Measurements from ENCODE around the gene IFRD1.
"Not testable (repeated sequence)": the region's sequence is repeated elsewhere in the genome, so short reads cannot be mapped to it uniquely, and the experiment has no call there.

IFRD1 gene

GRCh38 chr7:112494656-112495055 is 44.4 kb downstream of the IFRD1 start:
- DNase-seq: no peak

DNA sequence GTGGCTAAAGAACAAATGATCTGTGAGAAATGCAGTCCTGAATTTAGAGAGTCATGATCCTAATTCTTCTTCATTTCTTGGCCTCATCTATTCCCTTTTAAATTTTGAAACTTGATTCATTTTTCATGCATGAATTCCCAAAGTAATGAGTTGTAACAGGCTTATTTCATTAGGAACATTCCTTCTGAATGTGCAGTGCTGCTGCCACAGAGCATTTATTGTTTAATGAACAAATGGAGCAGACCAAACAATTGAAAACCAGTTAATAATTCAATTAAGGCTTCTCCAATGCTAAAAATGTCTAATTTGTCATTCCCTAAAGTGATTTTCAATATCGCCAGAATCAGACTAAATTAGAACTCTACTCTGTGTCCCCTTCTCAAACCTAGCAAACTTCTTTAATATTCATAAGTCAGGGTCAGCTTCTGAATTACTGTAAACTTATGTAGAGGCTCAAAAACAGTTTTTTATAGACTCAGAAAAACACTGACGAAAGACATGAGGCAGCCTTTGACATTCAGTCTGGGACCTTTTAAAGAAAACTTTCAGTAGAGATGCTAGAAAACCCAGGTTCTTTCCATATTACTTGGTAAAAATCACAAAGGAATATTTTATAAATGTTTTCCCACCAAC is 45.0 kb downstream of the IFRD1 start:
- no peak for DNase-seq

- no peak for DNase-seq
These were observed 45.7 kb downstream of the IFRD1 start for GRCh38 chr7:112495810-112496462.

DNA sequence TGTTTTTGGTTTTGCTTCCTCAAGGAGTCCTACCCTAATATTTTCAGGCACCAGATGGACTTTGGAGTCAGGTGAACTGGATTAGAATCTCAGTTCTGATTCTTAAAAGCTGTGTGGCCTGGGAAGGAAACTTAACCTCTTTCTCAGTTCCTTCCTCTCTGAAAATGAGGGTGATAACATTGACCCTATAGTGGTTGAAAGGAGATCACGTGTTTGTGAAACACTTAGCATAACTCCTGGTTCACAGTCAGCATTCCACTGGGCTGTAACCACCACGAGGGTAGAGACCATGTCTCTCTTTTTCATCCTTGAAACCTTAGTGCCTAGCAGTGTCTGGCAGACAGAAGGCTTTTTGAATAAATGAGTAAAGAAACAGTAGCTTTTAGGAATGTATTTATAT is 47.2 kb downstream of the IFRD1 start:
- no peak for DNase-seq

- no peak for DNase-seq
These were observed 50.4 kb downstream of the IFRD1 start for GRCh38 chr7:112500619-112501018.

- no peak for DNase-seq
These were observed 51.7 kb downstream of the IFRD1 start for GRCh38 chr7:112501801-112502503.

DNA sequence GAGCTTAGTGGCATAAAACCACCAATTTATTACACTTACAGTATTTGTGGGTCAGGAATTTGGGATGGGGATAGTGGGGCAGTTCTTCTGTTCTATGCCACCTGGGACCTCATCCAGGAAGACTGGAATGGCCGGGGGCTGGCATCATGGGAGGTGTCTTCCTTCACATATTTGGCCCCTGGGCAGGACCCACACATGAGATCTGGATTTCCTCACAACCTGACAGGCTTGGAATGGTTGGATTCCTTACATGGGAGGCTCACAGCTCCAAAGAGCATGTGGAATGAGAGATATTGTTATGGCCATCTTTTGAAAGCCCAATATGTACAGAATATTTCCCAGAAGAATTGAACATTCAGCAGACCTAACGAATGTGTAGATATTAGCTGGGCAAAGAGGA is 52.4 kb downstream of the IFRD1 start:
- no peak for DNase-seq

GRCh38 chr7:112503361-112503972 is 53.2 kb downstream of the IFRD1 start:
- DNase-seq: no peak

DNA sequence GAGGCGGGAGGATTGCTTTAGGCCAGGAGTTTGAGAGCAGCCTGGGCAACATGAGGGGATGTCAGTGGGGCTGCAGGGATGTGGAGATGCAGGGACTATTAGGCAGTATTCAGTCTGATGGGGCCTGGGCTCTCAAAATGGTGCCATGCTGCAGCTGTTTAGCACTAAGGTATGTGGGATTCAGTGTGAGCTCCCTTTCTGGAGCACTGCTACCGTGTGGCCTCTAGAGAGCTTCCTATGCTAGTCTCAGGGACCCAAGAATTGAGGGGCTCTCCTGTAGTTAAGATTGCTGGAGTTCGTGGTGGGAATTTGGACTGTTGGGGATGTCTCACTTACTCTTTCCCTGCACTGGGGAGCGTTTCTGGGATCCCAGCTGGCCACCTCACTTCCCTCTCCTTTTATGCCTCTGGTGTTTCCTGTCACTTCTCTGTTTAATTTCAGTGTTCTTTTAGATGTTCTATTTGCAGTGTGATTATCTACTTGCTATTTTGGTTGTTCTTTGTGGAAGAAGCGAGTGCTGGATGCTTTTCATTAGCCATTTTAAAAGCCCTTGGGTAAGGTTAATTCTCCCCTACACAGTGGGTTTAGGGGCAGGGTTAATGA is 53.9 kb downstream of the IFRD1 start:
- no peak for DNase-seq

GRCh38 chr7:112505495-112505894 is 55.2 kb downstream of the IFRD1 start:
- DNase-seq: no peak

DNA sequence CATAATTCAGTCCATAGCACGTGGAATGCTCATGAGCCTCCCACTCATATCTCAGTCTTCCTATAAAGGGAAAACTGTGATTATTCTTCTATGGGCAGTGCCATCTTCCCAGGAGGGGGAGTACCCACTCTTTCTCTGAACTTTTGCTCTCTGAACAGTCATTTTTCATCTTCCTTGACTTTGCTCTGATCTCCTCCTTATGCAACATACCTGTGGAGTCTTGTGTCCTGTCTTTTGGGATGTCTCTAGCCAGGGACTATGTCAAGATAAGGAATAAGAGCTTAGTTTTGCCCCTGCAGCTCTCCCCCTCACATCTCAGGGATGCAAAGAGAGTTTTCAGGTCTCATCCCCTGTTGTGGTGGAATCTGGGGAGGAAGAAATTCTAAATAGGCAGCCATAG is 58.1 kb downstream of the IFRD1 start:
- no peak for DNase-seq

GRCh38 chr7:112509402-112509801 is 59.1 kb downstream of the IFRD1 start:
- DNase-seq: no peak

GRCh38 chr7:112510001-112510742 is 59.9 kb downstream of the IFRD1 start:
- no peak for DNase-seq

DNA sequence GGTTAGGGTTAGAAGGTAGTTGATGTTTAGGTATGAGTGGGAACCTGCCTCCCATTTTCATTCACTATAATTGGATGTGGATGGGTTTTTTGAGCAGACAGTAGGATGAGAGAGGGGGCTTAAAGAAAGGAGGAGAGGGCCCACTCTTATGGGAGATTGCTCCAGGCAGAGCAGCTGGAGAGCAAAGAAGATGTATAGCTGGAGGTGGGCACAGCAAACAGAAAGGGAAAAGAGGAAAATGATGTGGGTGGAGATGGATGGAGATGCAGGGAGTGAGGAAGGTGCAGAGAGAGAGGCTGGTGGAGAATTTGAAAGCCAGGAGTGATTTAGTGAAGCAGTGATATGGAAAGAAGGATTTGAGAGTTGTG is 60.5 kb downstream of the IFRD1 start:
- no peak for DNase-seq

DNA sequence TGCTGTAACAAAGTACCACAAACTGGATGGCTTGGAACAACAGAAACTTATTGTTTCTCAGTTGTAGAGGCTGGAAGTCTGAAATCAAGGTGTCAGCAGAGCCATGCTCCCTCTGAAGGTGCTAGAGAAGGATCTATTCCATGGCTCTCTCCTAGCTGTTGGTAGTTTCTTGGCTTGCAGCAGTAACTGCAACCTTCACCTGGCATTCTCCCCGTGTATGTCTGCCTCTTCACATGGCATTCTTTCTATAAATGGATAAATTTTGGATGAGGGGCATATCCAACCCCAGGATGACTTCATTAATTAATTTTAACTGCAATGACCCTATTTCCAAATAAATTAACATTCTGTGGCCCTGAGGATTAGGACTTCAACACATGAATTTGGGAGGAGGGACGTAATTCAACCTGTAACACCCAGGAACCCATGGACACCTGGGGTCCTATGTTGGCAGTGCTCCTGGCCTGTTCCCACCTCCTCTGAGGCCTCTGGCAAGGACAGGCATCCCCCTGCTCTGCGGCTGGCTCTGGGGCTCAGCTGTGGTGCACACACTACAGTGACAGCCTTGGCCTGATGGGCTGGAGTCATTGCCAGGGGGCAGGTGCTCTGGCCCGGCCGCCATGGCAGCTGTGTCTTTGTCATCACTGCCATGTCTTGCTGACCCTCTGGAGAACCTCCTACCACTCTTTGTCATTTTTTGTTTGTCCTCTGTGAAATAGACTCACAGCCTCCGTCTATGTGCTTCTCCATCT is 61.4 kb downstream of the IFRD1 start:
- no peak for DNase-seq

DNA sequence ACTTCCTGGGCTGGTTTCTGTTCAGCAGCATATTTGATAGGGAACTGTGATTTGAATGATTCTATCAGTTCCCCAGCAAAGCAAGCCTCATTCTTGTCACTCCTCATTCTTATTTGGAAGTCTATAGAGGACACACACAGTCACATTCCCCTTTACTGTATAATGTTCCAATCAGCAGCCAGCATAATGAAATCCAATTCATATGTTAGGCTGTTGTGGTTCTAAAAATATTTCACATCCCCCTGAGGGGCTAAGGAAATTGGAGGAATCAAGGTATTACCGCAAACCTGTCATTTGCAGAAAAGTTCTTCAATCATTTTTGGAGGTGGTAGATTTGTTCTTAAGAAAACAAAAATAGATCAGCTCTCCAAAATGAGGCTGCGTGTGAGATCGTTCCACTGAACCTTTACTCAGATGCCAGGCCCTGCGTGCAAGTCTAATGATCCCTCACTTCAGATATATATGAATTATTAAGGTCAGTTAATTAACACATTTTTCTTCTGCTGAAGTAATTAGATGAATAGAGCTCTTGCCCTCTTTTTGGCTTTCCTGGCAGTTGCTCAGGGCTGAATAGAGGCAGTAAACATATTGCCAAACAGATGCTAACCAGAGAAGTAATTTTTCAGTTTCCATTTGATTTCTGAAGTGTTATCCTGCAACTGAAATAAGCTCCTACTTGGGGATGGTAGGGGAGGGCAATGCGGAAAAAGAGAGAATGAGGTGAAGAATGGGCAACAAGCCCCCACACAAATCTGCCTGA is 62.4 kb downstream of the IFRD1 start:
- DNase-seq: no peak

GRCh38 chr7:112515989-112516388 is 65.7 kb downstream of the IFRD1 start:
- DNase-seq: no peak

GRCh38 chr7:112516418-112516817 is 66.2 kb downstream of the IFRD1 start:
- DNase-seq: not testable (repeated sequence)

DNA sequence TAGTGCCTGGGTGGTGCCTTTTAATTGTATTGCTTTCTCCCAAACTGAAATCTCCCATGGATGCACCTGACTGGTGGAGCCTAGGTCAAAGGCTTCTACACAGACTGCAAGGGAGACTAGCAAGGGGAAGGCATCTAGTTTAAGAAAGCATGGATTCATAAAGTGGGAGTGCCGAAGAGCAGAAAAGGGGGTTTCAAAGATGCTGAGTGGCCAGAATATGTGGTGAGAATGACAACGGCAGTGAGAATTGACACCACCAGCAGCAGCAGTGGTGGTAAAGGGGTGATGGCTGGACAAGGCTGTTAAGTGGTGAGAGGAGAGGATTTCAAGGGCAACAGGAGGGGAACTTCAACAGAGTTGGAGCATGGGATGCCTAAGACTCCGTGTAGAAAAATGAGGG is 67.2 kb downstream of the IFRD1 start:
- DNase-seq: no peak

- no peak for DNase-seq
These were observed 70.5 kb downstream of the IFRD1 start for GRCh38 chr7:112520787-112521186.

GRCh38 chr7:112521942-112522341 is 71.7 kb downstream of the IFRD1 start:
- no peak for DNase-seq
